ENCODE results near the gene INPP5B.

DNA sequence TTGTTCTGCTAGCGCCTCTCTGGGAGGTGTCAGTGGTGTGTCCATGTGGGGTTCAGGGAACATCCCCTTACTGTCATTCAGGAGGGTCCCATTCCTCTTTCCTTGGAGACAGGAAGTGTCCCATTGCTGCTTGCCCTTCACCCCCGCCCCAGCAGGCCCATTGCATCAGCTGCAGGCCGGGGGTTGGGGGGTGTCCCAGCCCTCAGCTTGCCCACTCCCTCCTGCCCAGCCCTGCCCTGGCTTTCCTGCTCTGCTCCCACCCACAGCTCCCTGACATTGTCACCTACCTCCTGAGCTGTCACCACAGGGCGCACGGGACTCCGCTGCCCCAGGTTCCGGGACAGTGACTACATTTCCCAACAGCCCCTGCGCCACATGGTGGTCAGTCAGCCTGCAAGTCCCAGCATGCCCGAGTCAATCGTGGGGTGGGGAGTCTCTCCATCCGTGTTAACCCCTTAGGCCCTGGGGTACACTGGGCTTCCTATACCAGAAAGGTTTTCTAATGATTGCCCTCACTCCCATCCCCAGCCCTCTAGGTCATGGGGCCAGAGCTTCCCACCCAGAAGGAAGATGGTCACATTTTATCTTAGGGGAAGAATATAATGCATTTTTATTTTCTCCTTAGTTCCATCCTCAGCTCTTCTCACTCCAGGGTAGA lies at the start of gene INPP5B:
- TF ChIP-seq EZH2 (IDR thresholded peaks at IDR 0.05; ENCODE audit: low read length, missing control alignments) (no peak), CTCF (conservative IDR thresholded peaks at IDR 0.05 in 1 of 2, IDR thresholded peaks at IDR 0.05 in 1 of 2; ENCODE audit: low read depth in 1 of 2, low read length in 2 of 2) (no peak)
